Measurements from ENCODE around the gene ILDR1. TPM values are rescaled to one million over a fixed set of nuclear protein-coding genes. Genes with fewer than 3 reads are reported as not detected.

Gene ILDR1
- total and polyA plus RNA-seq, 2 of the 4 experiments (the other 2 are of a cell fraction): not detected

- in situ Hi-C loops (cut with MboI; ENCODE audit: low sequenced_read_pairs): no loop called here
- Histone ChIP-seq H3K4me3 (ENCODE audit: insufficient read depth, low read depth, low read length) (no peak overlapping the region), H3K9ac (ENCODE audit: low read depth, low read length) (no peak overlapping the region), H4K5ac (ENCODE audit: low read depth, low read length) (no peak overlapping the region), H3K27ac (ENCODE audit: insufficient read depth, low read length) (no peak overlapping the region), H3K18ac (ENCODE audit: low read depth, low read length) (no peak overlapping the region), H3K9me3 (ENCODE audit: control insufficient read depth, insufficient read depth, low read length) (no peaks in the 10 kb centered on the region), H2BK15ac (ENCODE audit: low read depth, low read length) (no peak overlapping the region), H3K79me1 (ENCODE audit: low read depth in 1 of 2, low read length in 2 of 2) (no peaks in the 10 kb centered on the region), H2BK120ac (ENCODE audit: low read depth, low read length) (no peak overlapping the region), H4K20me1 (ENCODE audit: insufficient read depth, low read length) (no peaks in the 10 kb centered on the region), H2BK5ac (ENCODE audit: low read depth, low read length, poor library complexity, severe bottlenecking) (no peak overlapping the region), H3K4ac (ENCODE audit: low read depth, low read length) (no peak overlapping the region), H2BK20ac (ENCODE audit: low read depth, low read length) (no peak overlapping the region), H2AFZ (replicated peaks; ENCODE audit: low read length, poor library complexity) (no peak overlapping the region), H3K4me1 (ENCODE audit: control insufficient read depth, insufficient read depth, low read length) (peaks cover 3% of the 10 kb centered on the region), H3K56ac (ENCODE audit: extremely low read depth, insufficient read depth, low read length) (no peak overlapping the region), H3K4me2 (ENCODE audit: low read depth, low read length) (no peak overlapping the region), H3K23ac (ENCODE audit: low read depth, low read length) (no peak overlapping the region), H3K9me1 (ENCODE audit: insufficient read depth, low read length) (no peaks in the 10 kb centered on the region), H4K8ac (ENCODE audit: low read depth in 2 of 2, low read length in 2 of 2) (no peak overlapping the region), H3K36me3 (ENCODE audit: control insufficient read depth, insufficient read depth, low read length) (no peaks in the 10 kb centered on the region), H2AK5ac (ENCODE audit: low read depth, low read length) (no peak overlapping the region), H3K14ac (replicated peaks; ENCODE audit: low read depth, low read length) (no peak overlapping the region), H2AK9ac (replicated peaks; ENCODE audit: low read depth, low read length, poor library complexity) (no peak overlapping the region), H3K27me3 (ENCODE audit: control insufficient read depth, insufficient read depth, low read length) (no peaks in the 10 kb centered on the region; the same call in 1 of the 2 replicates), H4K91ac (ENCODE audit: insufficient read depth, low read depth, low read length) (no peak overlapping the region)
- no peak for DNase-seq
- CTCF ChIA-PET: no interaction called here
- dilution Hi-C loops (cut with HindIII; ENCODE audit: low sequenced_read_pairs, unreplicated experiment): no loop called here
- TF ChIP-seq RAD21 (IDR thresholded peaks at IDR 0.05; ENCODE audit: low read length): no peak
- intact Hi-C loops (cut with micrococcal nuclease): no loop called here
- ATAC-seq (ENCODE audit: low read depth): no peak
- POLR2A ChIA-PET (ENCODE audit: unreplicated experiment): no interaction called here
- WGBS, 2 experiments (ENCODE audit: extremely low coverage in 2 of 2, insufficient read length in 1 of 2): no CpG with 5 or more reads among the region's 3 CpGs
- no TSS peak for BruUV-seq (replicated peaks)
Observed at GRCh38 chr3:122001892-122002291, 20.2 kb downstream of the ILDR1 start.
